Measurements from ENCODE around the gene CDK11A. TPM values are rescaled to one million over a fixed set of nuclear protein-coding genes. Genes with fewer than 3 reads are reported as not detected.
"Not testable (repeated sequence)": the region's sequence is repeated elsewhere in the genome, so short reads cannot be mapped to it uniquely, and the experiment has no call there.

Gene CDK11A
- total RNA-seq, 1 donor from 2014 or later = 70.4 TPM

GRCh38 chr1:1746566-1746909 lies 22.4 kb upstream of the CDK11A start:
- H3K36me3 Mint-ChIP-seq (ENCODE audit: low read depth); H3K9me3 Mint-ChIP-seq; H3K27me3 Mint-ChIP-seq; intact Hi-C loops (cut with micrococcal nuclease); DNase-seq; H3K4me1 Mint-ChIP-seq; H3K27ac Mint-ChIP-seq: not testable (repeated sequence)
- H3K4me3 Mint-ChIP-seq = peak overlapping the region; percentile 62

GRCh38 chr1:1745651-1746565 lies 21.8 kb upstream of the CDK11A start:
- H3K27me3 Mint-ChIP-seq; H3K9me3 Mint-ChIP-seq; H3K4me1 Mint-ChIP-seq; H3K36me3 Mint-ChIP-seq (ENCODE audit: low read depth); intact Hi-C loops (cut with micrococcal nuclease): not testable (repeated sequence)
- H3K27ac Mint-ChIP-seq = peak overlapping the region; percentile 67
- DNase-seq = peak; percentile 96
- H3K4me3 Mint-ChIP-seq = peak overlapping the region; percentile 62

- intact Hi-C loops (cut with micrococcal nuclease); H3K27me3 Mint-ChIP-seq; H3K36me3 Mint-ChIP-seq (ENCODE audit: low read depth); H3K4me3 Mint-ChIP-seq; DNase-seq; H3K4me1 Mint-ChIP-seq; H3K27ac Mint-ChIP-seq; H3K9me3 Mint-ChIP-seq: not testable (repeated sequence)
Observed at GRCh38 chr1:1742529-1742928, 18.4 kb upstream of the CDK11A start.

- intact Hi-C loops (cut with micrococcal nuclease) = not testable (repeated sequence)
Observed at GRCh38 chr1:1741013-1741412, 16.9 kb upstream of the CDK11A start.

GRCh38 chr1:1738799-1739337 lies 14.7 kb upstream of the CDK11A start:
- intact Hi-C loops (cut with micrococcal nuclease); H3K4me3 Mint-ChIP-seq; H3K9me3 Mint-ChIP-seq; H3K27ac Mint-ChIP-seq; H3K27me3 Mint-ChIP-seq; DNase-seq; H3K4me1 Mint-ChIP-seq: not testable (repeated sequence)
- H3K36me3 Mint-ChIP-seq (ENCODE audit: low read depth) = peaks cover 19% of the 10 kb centered on the region

More at GRCh38 chr1:1741013-1741412, 16.9 kb upstream of the CDK11A start:
- H3K36me3 Mint-ChIP-seq (ENCODE audit: low read depth) = peaks cover 11% of the 10 kb centered on the region
- not testable (repeated sequence) for H3K4me3 Mint-ChIP-seq, H3K9me3 Mint-ChIP-seq, H3K4me1 Mint-ChIP-seq, H3K27me3 Mint-ChIP-seq, DNase-seq, H3K27ac Mint-ChIP-seq

- H3K4me1 Mint-ChIP-seq; H3K27ac Mint-ChIP-seq; H3K4me3 Mint-ChIP-seq; DNase-seq; intact Hi-C loops (cut with micrococcal nuclease); H3K27me3 Mint-ChIP-seq; H3K9me3 Mint-ChIP-seq: not testable (repeated sequence)
- H3K36me3 Mint-ChIP-seq (ENCODE audit: low read depth) = peaks cover 19% of the 10 kb centered on the region
Observed at GRCh38 chr1:1737675-1738590, 13.8 kb upstream of the CDK11A start.

- Mint-ChIP-seq H3K9me3 (no peaks in the 10 kb centered on the region), H3K27me3 (no peaks in the 10 kb centered on the region), H3K4me1 (peaks cover 11% of the 10 kb centered on the region), H3K27ac (no peak overlapping the region), H3K4me3 (no peak overlapping the region), H3K36me3 (ENCODE audit: low read depth) (peaks cover 30% of the 10 kb centered on the region)
- no peak for DNase-seq
- intact Hi-C loops (cut with micrococcal nuclease) = no loop called here
Observed at GRCh38 chr1:1732381-1732780, 8.2 kb upstream of the CDK11A start.

- no peak overlapping the region for H3K4me3 Mint-ChIP-seq
- no peak for DNase-seq
- peaks cover 16% of the 10 kb centered on the region for H3K4me1 Mint-ChIP-seq
- peaks cover 26% of the 10 kb centered on the region for H3K36me3 Mint-ChIP-seq (ENCODE audit: low read depth)
- H3K27ac Mint-ChIP-seq = no peak overlapping the region
- H3K27me3 Mint-ChIP-seq = no peaks in the 10 kb centered on the region
- intact Hi-C loops (cut with micrococcal nuclease) = no loop called here
- no peaks in the 10 kb centered on the region for H3K9me3 Mint-ChIP-seq
Observed at GRCh38 chr1:1730870-1731269, 6.7 kb upstream of the CDK11A start.

GRCh38 chr1:1730230-1730629 lies 6.1 kb upstream of the CDK11A start:
- intact Hi-C loops (cut with micrococcal nuclease); H3K27ac Mint-ChIP-seq; H3K9me3 Mint-ChIP-seq; H3K27me3 Mint-ChIP-seq; H3K4me3 Mint-ChIP-seq: not testable (repeated sequence)
- Mint-ChIP-seq H3K36me3 (ENCODE audit: low read depth) (peaks cover 21% of the 10 kb centered on the region), H3K4me1 (peaks cover 16% of the 10 kb centered on the region)
- peak; percentile 27 for DNase-seq

- intact Hi-C loops (cut with micrococcal nuclease); H3K27me3 Mint-ChIP-seq; H3K9me3 Mint-ChIP-seq: not testable (repeated sequence)
- DNase-seq = peak; percentile 62
- Mint-ChIP-seq H3K36me3 (ENCODE audit: low read depth) (peaks cover 20% of the 10 kb centered on the region), H3K27ac (peak overlapping the region; percentile 89), H3K4me3 (peak overlapping the region; percentile 73), H3K4me1 (peaks cover 18% of the 10 kb centered on the region)
Observed at GRCh38 chr1:1729116-1729816, 5.1 kb upstream of the CDK11A start.

GRCh38 chr1:1728308-1729005 lies 4.3 kb upstream of the CDK11A start:
- peak overlapping the region; percentile 89 for H3K27ac Mint-ChIP-seq
- peaks cover 19% of the 10 kb centered on the region for H3K4me1 Mint-ChIP-seq
- intact Hi-C loops (cut with micrococcal nuclease); H3K27me3 Mint-ChIP-seq; H3K9me3 Mint-ChIP-seq: not testable (repeated sequence)
- peak; percentile 89 for DNase-seq
- peaks cover 20% of the 10 kb centered on the region for H3K36me3 Mint-ChIP-seq (ENCODE audit: low read depth)
- H3K4me3 Mint-ChIP-seq = peak overlapping the region; percentile 73

- peaks cover 17% of the 10 kb centered on the region for H3K4me1 Mint-ChIP-seq
- H3K27me3 Mint-ChIP-seq; H3K4me3 Mint-ChIP-seq; H3K9me3 Mint-ChIP-seq; intact Hi-C loops (cut with micrococcal nuclease): not testable (repeated sequence)
- H3K36me3 Mint-ChIP-seq (ENCODE audit: low read depth) = peaks cover 15% of the 10 kb centered on the region
- peak; percentile 56 for DNase-seq
- peak overlapping the region; percentile 52 for H3K27ac Mint-ChIP-seq
Observed at GRCh38 chr1:1727131-1727651, 3.0 kb upstream of the CDK11A start.

GRCh38 chr1:1726088-1726487 lies 1.9 kb upstream of the CDK11A start:
- Mint-ChIP-seq H3K4me1 (peaks cover 21% of the 10 kb centered on the region), H3K4me3 (peak overlapping the region; percentile 45), H3K36me3 (ENCODE audit: low read depth) (peaks cover 15% of the 10 kb centered on the region), H3K27ac (peak overlapping the region; percentile 75)
- H3K9me3 Mint-ChIP-seq; H3K27me3 Mint-ChIP-seq; intact Hi-C loops (cut with micrococcal nuclease): not testable (repeated sequence)
- DNase-seq = peak; percentile 54
